ENCODE data around the gene TNK1. TPM values are rescaled to one million over a fixed set of nuclear protein-coding genes. Genes with fewer than 3 reads are reported as not detected.

TNK1 gene
- total and polyA plus RNA-seq, 2 experiments from 2014 or later: 6.1 to 8.9 TPM

DNA sequence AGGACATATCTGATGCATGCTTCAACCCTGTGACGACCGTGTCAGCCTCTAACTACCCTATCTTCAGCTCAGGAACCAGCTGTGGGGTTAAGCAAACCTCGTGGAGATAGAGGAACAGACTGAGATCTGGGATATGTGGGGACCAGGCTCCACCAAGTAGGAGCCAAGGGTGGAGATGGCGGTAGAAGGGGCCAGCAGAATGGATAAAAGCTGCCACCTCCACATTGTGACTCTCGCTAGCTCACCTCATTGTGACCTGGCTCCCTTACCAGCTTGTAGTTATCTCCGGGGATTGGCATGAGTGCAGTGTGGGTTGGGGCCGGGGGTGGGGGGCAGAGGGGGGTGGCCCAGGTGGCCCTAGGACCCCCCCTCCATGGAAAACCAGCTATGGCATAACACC is 44.4 kb downstream of the TNK1 start, which contains the start of gene SPEM2 (continued):
- TF ChIP-seq, protein P1, sequence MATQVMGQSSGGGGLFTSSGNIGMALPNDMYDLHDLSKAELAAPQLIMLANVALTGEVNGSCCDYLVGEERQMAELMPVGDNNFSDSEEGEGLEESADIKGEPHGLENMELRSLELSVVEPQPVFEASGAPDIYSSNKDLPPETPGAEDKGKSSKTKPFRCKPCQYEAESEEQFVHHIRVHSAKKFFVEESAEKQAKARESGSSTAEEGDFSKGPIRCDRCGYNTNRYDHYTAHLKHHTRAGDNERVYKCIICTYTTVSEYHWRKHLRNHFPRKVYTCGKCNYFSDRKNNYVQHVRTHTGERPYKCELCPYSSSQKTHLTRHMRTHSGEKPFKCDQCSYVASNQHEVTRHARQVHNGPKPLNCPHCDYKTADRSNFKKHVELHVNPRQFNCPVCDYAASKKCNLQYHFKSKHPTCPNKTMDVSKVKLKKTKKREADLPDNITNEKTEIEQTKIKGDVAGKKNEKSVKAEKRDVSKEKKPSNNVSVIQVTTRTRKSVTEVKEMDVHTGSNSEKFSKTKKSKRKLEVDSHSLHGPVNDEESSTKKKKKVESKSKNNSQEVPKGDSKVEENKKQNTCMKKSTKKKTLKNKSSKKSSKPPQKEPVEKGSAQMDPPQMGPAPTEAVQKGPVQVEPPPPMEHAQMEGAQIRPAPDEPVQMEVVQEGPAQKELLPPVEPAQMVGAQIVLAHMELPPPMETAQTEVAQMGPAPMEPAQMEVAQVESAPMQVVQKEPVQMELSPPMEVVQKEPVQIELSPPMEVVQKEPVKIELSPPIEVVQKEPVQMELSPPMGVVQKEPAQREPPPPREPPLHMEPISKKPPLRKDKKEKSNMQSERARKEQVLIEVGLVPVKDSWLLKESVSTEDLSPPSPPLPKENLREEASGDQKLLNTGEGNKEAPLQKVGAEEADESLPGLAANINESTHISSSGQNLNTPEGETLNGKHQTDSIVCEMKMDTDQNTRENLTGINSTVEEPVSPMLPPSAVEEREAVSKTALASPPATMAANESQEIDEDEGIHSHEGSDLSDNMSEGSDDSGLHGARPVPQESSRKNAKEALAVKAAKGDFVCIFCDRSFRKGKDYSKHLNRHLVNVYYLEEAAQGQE (IDR thresholded peaks at IDR 0.05; ENCODE audit: unreplicated experiment): no peak

DNA sequence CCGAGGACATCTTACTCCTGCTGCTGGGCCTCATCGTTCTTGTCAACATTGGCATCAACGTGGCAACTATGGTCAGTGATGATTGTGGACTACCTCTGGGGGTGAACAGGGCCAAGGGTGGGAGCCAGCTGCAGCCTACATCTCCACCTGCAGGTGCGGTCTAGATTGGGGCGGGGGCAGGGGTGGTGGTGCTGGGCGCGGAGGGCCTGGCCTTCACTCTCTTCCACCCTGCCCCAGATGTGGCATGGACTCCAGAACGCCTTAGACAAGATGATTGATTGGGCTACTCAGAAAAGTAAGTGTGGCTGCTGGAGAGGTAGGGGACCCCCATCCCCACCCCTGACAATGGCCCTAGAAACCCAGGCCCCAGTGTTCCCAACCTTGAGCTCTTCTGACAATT is 44.9 kb downstream of the TNK1 start:
- no peaks in the 10 kb centered on the region for H3K9me2 ChIP-seq (ENCODE audit: insufficient read depth)
- H3K9me3 Mint-ChIP-seq: no peaks in the 10 kb centered on the region; the same call in 2 of the 3 replicates

DNA sequence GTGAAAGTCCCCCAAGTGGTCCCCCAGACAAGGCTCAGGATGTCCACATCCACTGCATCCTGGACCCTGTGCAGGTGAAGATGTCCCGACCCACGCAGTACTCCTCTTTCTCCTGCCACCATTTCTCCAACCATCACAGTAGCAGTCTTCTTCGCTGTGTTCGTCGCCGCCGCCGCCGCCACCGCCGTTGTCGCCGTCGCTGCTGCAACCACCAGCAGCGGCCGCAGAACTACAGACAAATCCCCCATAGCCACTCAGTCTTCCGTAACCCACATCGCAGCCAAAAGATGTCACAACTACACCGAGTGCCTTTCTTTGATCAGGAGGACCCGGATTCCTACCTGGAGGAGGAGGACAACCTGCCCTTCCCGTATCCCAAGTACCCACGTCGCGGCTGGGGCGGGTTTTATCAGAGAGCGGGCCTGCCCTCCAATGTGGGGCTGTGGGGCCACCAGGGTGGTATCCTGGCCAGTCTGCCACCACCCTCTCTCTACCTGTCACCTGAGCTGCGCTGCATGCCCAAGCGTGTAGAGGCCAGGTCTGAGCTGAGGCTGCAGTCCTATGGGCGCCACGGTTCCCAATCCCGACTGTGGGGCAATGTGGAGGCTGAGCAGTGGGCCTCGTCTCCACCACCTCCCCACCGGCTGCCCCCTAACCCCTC is 45.4 kb downstream of the TNK1 start:
- no peak overlapping the region for H3K27ac Mint-ChIP-seq
- H3K4me2 ChIP-seq: no peak overlapping the region
- TF ChIP-seq POLR2AphosphoS5 (IDR thresholded peaks at IDR 0.05; ENCODE audit: low read depth): no peak

More for the DNA sequence above, 44.9 kb downstream of the TNK1 start:
- TF ChIP-seq JUNB (IDR thresholded peaks at IDR 0.05; ENCODE audit: unreplicated experiment): no peak
- no peak for TF ChIP-seq POLR2AphosphoS5 (IDR thresholded peaks at IDR 0.05; ENCODE audit: low read depth)
- Histone ChIP-seq H3K4me3 (no peak overlapping the region), H3K27me3 (ENCODE audit: insufficient read depth) (no peaks in the 10 kb centered on the region), H3K4me1 (ENCODE audit: insufficient read depth) (no peaks in the 10 kb centered on the region), H2AFZ (no peak overlapping the region), H4K20me1 (replicated peaks; ENCODE audit: insufficient read depth) (no peaks in the 10 kb centered on the region), H3K36me3 (ENCODE audit: insufficient read depth) (no peaks in the 10 kb centered on the region), H3K79me2 (replicated peaks; ENCODE audit: insufficient read depth) (no peaks in the 10 kb centered on the region), H3F3A (replicated peaks; ENCODE audit: low read depth) (no peaks in the 10 kb centered on the region), H3K4me2 (no peak overlapping the region), H3K27ac (ENCODE audit: low read depth) (no peak overlapping the region)
- ATAC-seq (no peak), DNase-seq (ENCODE audit: low spot score) (no peak)
- peaks cover 3% of the 10 kb centered on the region; the same call in 2 of the 3 replicates for H3K4me1 Mint-ChIP-seq
- H3K27ac Mint-ChIP-seq: no peak overlapping the region
- peaks cover 29% of the 10 kb centered on the region for H3K27me3 Mint-ChIP-seq (ENCODE audit: insufficient read depth, low read depth, poor library complexity)
- H3K4me3 Mint-ChIP-seq: no peak overlapping the region
- no peaks in the 10 kb centered on the region for H3K36me3 Mint-ChIP-seq (ENCODE audit: low read depth)

More for the DNA sequence above, 45.4 kb downstream of the TNK1 start:
- no peaks in the 10 kb centered on the region; the same call in 2 of the 3 replicates for H3K4me1 Mint-ChIP-seq
- DNase-seq (ENCODE audit: low spot score) (no peak), ATAC-seq (no peak)
- no peaks in the 10 kb centered on the region for H3K36me3 ChIP-seq (ENCODE audit: insufficient read depth)
- H3K36me3 Mint-ChIP-seq (ENCODE audit: low read depth): no peaks in the 10 kb centered on the region
- H3K27ac ChIP-seq (ENCODE audit: low read depth): no peak overlapping the region
- no peaks in the 10 kb centered on the region for H3K27me3 ChIP-seq (ENCODE audit: insufficient read depth)
- no peak overlapping the region for H2AFZ ChIP-seq
- no peaks in the 10 kb centered on the region for H4K20me1 ChIP-seq (replicated peaks; ENCODE audit: insufficient read depth)
- no peaks in the 10 kb centered on the region for H3K4me1 ChIP-seq (ENCODE audit: insufficient read depth)
- no peaks in the 10 kb centered on the region for H3F3A ChIP-seq (replicated peaks; ENCODE audit: low read depth)
- no peaks in the 10 kb centered on the region for H3K79me2 ChIP-seq (replicated peaks; ENCODE audit: insufficient read depth)
- no peaks in the 10 kb centered on the region; the same call in 2 of the 3 replicates for H3K9me3 Mint-ChIP-seq
- 0 out of 2 replicates have a peak, but pooled peaks cover 5% of the 10 kb centered on the region for H3K9me2 ChIP-seq (ENCODE audit: insufficient read depth)
- H3K4me3 ChIP-seq: no peak overlapping the region
- H3K4me3 Mint-ChIP-seq: no peak overlapping the region; the same call in 2 of the 3 replicates
- H3K27me3 Mint-ChIP-seq (ENCODE audit: insufficient read depth, low read depth, poor library complexity): peaks cover 29% of the 10 kb centered on the region
